GM18505 (cell line): ENCODE data around the gene GPR75.
"Not testable (repeated sequence)": the region's sequence is repeated elsewhere in the genome, so short reads cannot be mapped to it uniquely, and the experiment has no call there.

Source experiments
- ATAC-seq: cut with Tn5 transposase; IDR thresholded peaks from one replicate; pipeline ENCODE4 v1.9.1; 2021; ENCODE audit not compliant: unreplicated experiment
- POLR2A ChIP-seq: IDR thresholded peaks from 4 replicates; pipeline ENCODE4 v1.6.1; 2011; ENCODE audit warnings: borderline replicate concordance; ENCODE audit not compliant: insufficient read depth, insufficient read length; ENCODE audit errors: extremely low read depth

The GPR75 gene

GRCh38 chr2:53874401-53874950 lies 14.7 kb upstream of the GPR75 start:
- TF ChIP-seq POLR2A = no peak
- ATAC-seq = no peak

GRCh38 chr2:53867773-53868172 lies 8.0 kb upstream of the GPR75 start:
- TF ChIP-seq POLR2A = no peak
- ATAC-seq = no peak

- no peak for ATAC-seq
- no peak for TF ChIP-seq POLR2A
These were observed 7.4 kb upstream of the GPR75 start for GRCh38 chr2:53867169-53867568.

- no peak for TF ChIP-seq POLR2A
- ATAC-seq = no peak
These were observed 6.2 kb upstream of the GPR75 start for GRCh38 chr2:53865962-53866361.

GRCh38 chr2:53865264-53865663 lies 5.5 kb upstream of the GPR75 start:
- ATAC-seq = no peak

GRCh38 chr2:53863538-53864227 lies 3.9 kb upstream of the GPR75 start:
- no peak for TF ChIP-seq POLR2A
- ATAC-seq = no peak

More at GRCh38 chr2:53865264-53865663, 5.5 kb upstream of the GPR75 start:
- TF ChIP-seq POLR2A = no peak

GRCh38 chr2:53861824-53862223 lies 2.1 kb upstream of the GPR75 start:
- TF ChIP-seq POLR2A = no peak
- no peak for ATAC-seq

GRCh38 chr2:53856272-53856671 lies 3.5 kb downstream of the GPR75 start:
- no peak for ATAC-seq
- no peak for TF ChIP-seq POLR2A

- TF ChIP-seq POLR2A = no peak
- ATAC-seq = no peak
These were observed 5.1 kb downstream of the GPR75 start for GRCh38 chr2:53854678-53855077.

- no peak for TF ChIP-seq POLR2A
- no peak for ATAC-seq
These were observed 7.2 kb downstream of the GPR75 start for GRCh38 chr2:53852532-53852931.

GRCh38 chr2:53851052-53851757 lies 8.6 kb downstream of the GPR75 start:
- ATAC-seq = not testable (repeated sequence)

GRCh38 chr2:53848062-53848461 lies 11.7 kb downstream of the GPR75 start:
- ATAC-seq = no peak
- TF ChIP-seq POLR2A = no peak

GRCh38 chr2:53843595-53843994 lies 16.2 kb downstream of the GPR75 start:
- ATAC-seq = no peak
- TF ChIP-seq POLR2A = no peak

GRCh38 chr2:53842891-53843290 lies 16.9 kb downstream of the GPR75 start:
- TF ChIP-seq POLR2A = no peak
- ATAC-seq = no peak

GRCh38 chr2:53841651-53842050 lies 18.1 kb downstream of the GPR75 start:
- not testable (repeated sequence) for ATAC-seq

GRCh38 chr2:53840580-53840979 lies 19.2 kb downstream of the GPR75 start:
- no peak for TF ChIP-seq POLR2A

GRCh38 chr2:53829980-53830290 lies 29.8 kb downstream of the GPR75 start:
- ATAC-seq = not testable (repeated sequence)

More at GRCh38 chr2:53840580-53840979, 19.2 kb downstream of the GPR75 start:
- ATAC-seq = no peak
